Stomach (tissue), 4 donors: ENCODE results near the gene NPIPB9.
"Not testable (repeated sequence)": the region's sequence is repeated elsewhere in the genome, so short reads cannot be mapped to it uniquely, and the experiment has no call there.

Experiments
- POLR2A ChIP-seq, 4 donors: fragments of 450-650 bp; IDR thresholded peaks; one replicate each; pipeline ENCODE4 v1.6.1; 2016; ENCODE audit warnings: antibody characterized with exemption in 4 of 4, control low read depth in 2 of 4, mild to moderate bottlenecking in 1 of 4, moderate library complexity in 1 of 4
- TF ChIP-seq, protein P1 (sequence below), 7 experiments: fragments of 450-650 bp in 4 of 7; fragments of 200-600 bp in 3 of 7; sonication (generic) in 3 of 7; IDR thresholded peaks; one replicate each; pipeline ENCODE4 v1.5.1; 2016 to 2019; ENCODE audit warnings: antibody characterized with exemption in 7 of 7, control low read depth in 2 of 7, mild to moderate bottlenecking in 1 of 7

DNA sequence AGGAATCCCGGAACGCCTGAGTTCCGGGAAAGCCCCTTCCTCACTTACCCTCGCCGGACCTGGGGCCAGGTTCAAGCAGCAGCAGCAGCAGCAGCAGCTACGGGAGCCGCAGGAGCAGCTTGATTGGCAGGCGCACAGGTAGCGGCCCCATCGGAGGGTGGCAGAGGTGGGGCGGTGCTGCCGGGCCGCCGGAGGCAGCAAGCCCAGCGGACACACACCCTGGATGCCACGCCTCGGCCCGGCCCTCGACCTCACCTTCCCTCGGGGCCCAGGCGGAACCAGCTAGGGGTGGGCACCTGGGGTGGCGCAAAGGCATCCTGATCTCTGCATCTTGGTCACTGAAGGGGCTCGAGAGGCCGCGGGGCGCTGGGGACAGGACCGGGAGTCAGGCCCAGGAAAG lies 11.0 kb upstream of the NPIPB9 start:
- TF ChIP-seq, protein P1, sequence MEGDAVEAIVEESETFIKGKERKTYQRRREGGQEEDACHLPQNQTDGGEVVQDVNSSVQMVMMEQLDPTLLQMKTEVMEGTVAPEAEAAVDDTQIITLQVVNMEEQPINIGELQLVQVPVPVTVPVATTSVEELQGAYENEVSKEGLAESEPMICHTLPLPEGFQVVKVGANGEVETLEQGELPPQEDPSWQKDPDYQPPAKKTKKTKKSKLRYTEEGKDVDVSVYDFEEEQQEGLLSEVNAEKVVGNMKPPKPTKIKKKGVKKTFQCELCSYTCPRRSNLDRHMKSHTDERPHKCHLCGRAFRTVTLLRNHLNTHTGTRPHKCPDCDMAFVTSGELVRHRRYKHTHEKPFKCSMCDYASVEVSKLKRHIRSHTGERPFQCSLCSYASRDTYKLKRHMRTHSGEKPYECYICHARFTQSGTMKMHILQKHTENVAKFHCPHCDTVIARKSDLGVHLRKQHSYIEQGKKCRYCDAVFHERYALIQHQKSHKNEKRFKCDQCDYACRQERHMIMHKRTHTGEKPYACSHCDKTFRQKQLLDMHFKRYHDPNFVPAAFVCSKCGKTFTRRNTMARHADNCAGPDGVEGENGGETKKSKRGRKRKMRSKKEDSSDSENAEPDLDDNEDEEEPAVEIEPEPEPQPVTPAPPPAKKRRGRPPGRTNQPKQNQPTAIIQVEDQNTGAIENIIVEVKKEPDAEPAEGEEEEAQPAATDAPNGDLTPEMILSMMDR (IDR thresholded peaks at IDR 0.05) = not testable (repeated sequence)
- not testable (repeated sequence) for TF ChIP-seq POLR2A (IDR thresholded peaks at IDR 0.05)
